Activated CD8-positive, alpha-beta T cell treated with anti-CD3 and anti-CD28 coated beads for 36 hours (primary cell): Measurements from ENCODE around the gene PPOX. TPM values are rescaled to one million over a fixed set of nuclear protein-coding genes. Genes with fewer than 3 reads are reported as not detected.

Experiments used
- ATAC-seq: fragments of 200-7000 bp; cut with Tn5 transposase; one replicate; pipeline ENCODE4 v1.10.0; 2021; ENCODE audit warnings: mild to moderate bottlenecking, moderate library complexity
- CTCF ChIA-PET: fragments of 350-600 bp; sonication (Branson Sonifier 250); formaldehyde crosslinking; loops from one replicate; lab custom pipeline; 2021; ENCODE audit warnings: antibody characterized with exemption; lab: Charles Lee
- POLR2A ChIA-PET: fragments of 350-600 bp; sonication (Branson Sonifier 250); formaldehyde crosslinking; loops from one replicate; lab custom pipeline; 2021; ENCODE audit warnings: antibody characterized with exemption; lab: Charles Lee
- DNase-seq: peaks from one replicate; pipeline ENCODE4 v3.0.0-alpha.2; 2020
- H3K27ac Mint-ChIP-seq: one replicate; pipeline ENCODE4 v1.8.0; 2021; ENCODE audit warnings: mild to moderate bottlenecking, mixed read lengths
- H3K27me3 Mint-ChIP-seq: one replicate; pipeline ENCODE4 v1.8.0; 2021; ENCODE audit warnings: mixed read lengths
- H3K36me3 Mint-ChIP-seq: one replicate; pipeline ENCODE4 v1.8.0; 2021; ENCODE audit warnings: low read depth, mixed read lengths
- H3K4me1 Mint-ChIP-seq: one replicate; pipeline ENCODE4 v1.8.0; 2021; ENCODE audit warnings: low read depth, mixed read lengths
- H3K4me3 Mint-ChIP-seq: one replicate; pipeline ENCODE4 v1.8.0; 2021; ENCODE audit warnings: mild to moderate bottlenecking, moderate library complexity, mixed read lengths
- H3K9me3 Mint-ChIP-seq: one replicate; pipeline ENCODE4 v1.8.0; 2021; ENCODE audit warnings: mixed read lengths
- CTCF ChIP-seq: fragments of 200-600 bp; IDR thresholded peaks from one replicate; pipeline ENCODE4 v1.8.0; 2022; ENCODE audit warnings: antibody characterized with exemption, mild to moderate bottlenecking
- intact Hi-C: fragments of 100-400 bp; cut with micrococcal nuclease; formaldehyde crosslinking; loops from one replicate; pipeline ENCODE4 v1.10.0; 2022
- total RNA-seq, 2 experiments: library from RNA; stranded (reverse); gene quantifications; one replicate each; pipeline ENCODE4 v1.2.3, GENCODE V29; 2021

Gene PPOX
- total RNA-seq, 2 experiments from 2014 or later: 24.4 to 24.9 TPM

GRCh38 chr1:161166669-161167548 lies 683 bp downstream of the PPOX start:
- ATAC-seq (no peak), DNase-seq (no peak)
- Mint-ChIP-seq H3K4me3 (peak overlapping the region; percentile 82), H3K36me3 (peaks cover 16% of the 10 kb centered on the region), H3K27ac (peak overlapping the region; percentile 95), H3K4me1 (peaks cover 37% of the 10 kb centered on the region), H3K9me3 (no peaks in the 10 kb centered on the region), H3K27me3 (no peaks in the 10 kb centered on the region)
- ChIA-PET CTCF (interaction anchor here (0.8 to 4.3 kb wide), 21 partner anchors 9 to 215 kb away, joined by 3 to 50 read pairs (median 9); partner anchors contain the start of genes APOA2, B4GALT3, FCER1G and KLHDC9), POLR2A (interaction anchor here (0.6 to 6.5 kb wide), 15 partner anchors 9 to 141 kb away, joined by 3 to 46 read pairs (median 4); partner anchors contain the start of genes B4GALT3, KLHDC9, NDUFS2 and UFC1)
- TF ChIP-seq CTCF: no peak
- intact Hi-C loops: no loop called here

DNA sequence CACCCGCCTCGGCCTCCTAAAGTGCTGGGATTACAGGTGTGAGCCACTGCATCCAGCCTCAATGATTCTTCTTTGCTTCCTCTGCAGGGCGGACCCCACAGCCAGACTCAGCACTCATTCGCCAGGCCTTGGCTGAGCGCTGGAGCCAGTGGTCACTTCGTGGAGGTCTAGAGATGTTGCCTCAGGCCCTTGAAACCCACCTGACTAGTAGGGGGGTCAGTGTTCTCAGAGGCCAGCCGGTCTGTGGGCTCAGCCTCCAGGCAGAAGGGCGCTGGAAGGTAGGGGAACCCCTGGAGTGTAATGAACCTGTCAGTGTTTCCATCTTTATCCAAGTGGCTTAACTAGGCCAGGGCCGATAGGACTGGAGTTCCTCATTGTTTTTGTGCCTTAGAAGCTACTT lies 2.7 kb downstream of the PPOX start:
- no peak overlapping the region for H3K27ac Mint-ChIP-seq
- H3K4me3 Mint-ChIP-seq: no peak overlapping the region
- H3K36me3 Mint-ChIP-seq: peaks cover 29% of the 10 kb centered on the region
- no peaks in the 10 kb centered on the region for H3K27me3 Mint-ChIP-seq
- intact Hi-C loops: no loop called here
- H3K9me3 Mint-ChIP-seq: no peaks in the 10 kb centered on the region
- no peak for TF ChIP-seq CTCF
- CTCF ChIA-PET: interaction anchor here (0.9 to 4.3 kb wide), 5 partner anchors 12 to 213 kb away, joined by 3 to 36 read pairs (median 6); partner anchors contain the start of gene UFC1
- peaks cover 32% of the 10 kb centered on the region for H3K4me1 Mint-ChIP-seq
- DNase-seq (no peak), ATAC-seq (no peak)
- POLR2A ChIA-PET: interaction anchor here (0.6 to 6.5 kb wide), 3 partner anchors 7 to 69 kb away, joined by 3 to 46 read pairs (median 5); partner anchors contain the start of genes B4GALT3 and UFC1

- intact Hi-C loops: no loop called here
- no peaks in the 10 kb centered on the region for H3K9me3 Mint-ChIP-seq
- DNase-seq (no peak), ATAC-seq (no peak)
- no peak for TF ChIP-seq CTCF
- POLR2A ChIA-PET: interaction anchor here (0.8 to 1.7 kb wide), 4 partner anchors 9 to 44 kb away, joined by 4 to 9 read pairs (median 4); partner anchors contain the start of genes NDUFS2 and USP21
- no peaks in the 10 kb centered on the region for H3K27me3 Mint-ChIP-seq
- H3K36me3 Mint-ChIP-seq: peaks cover 27% of the 10 kb centered on the region
- no peak overlapping the region for H3K4me3 Mint-ChIP-seq
- CTCF ChIA-PET: interaction anchor here (2.5 kb wide), 1 partner anchor 211 kb away, joined by 8 read pairs; no protein-coding TSS in a partner anchor
- H3K27ac Mint-ChIP-seq: no peak overlapping the region
- peaks cover 33% of the 10 kb centered on the region for H3K4me1 Mint-ChIP-seq
These were observed 5.0 kb downstream of the PPOX start for GRCh38 chr1:161171191-161171590.

DNA sequence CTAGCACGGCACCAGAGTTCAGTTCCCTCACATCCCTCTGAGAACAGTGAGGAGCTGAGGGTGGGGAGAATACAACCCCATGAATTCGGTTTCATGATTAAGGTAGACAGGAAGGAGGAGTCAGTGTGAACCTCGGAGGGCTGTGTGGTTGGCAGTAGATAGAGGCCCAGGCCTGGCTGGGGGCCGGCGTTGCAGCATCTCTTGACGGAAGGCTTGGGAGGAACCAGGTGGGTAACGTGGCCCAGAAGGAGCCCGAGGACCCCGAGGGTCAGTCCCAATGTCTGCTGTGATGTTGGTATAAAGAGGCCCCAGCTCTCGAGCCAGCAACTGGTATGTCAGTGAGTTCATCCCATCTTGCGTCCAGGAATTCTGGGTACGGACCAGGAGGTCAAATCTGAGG lies 5.5 kb downstream of the PPOX start:
- Mint-ChIP-seq H3K27ac (no peak overlapping the region), H3K9me3 (no peaks in the 10 kb centered on the region), H3K27me3 (no peaks in the 10 kb centered on the region), H3K4me1 (peaks cover 38% of the 10 kb centered on the region), H3K36me3 (peaks cover 32% of the 10 kb centered on the region), H3K4me3 (no peak overlapping the region)
- DNase-seq (no peak), ATAC-seq (no peak)
- CTCF ChIA-PET: no interaction called here
- TF ChIP-seq CTCF: no peak
- intact Hi-C loops: no loop called here
- POLR2A ChIA-PET: interaction anchor here (0.8 to 1.6 kb wide), 3 partner anchors 8 to 44 kb away, joined by 4 to 9 read pairs (median 4); partner anchors contain the start of gene USP21
